ENCODE results near the gene ADD3.

The ADD3 gene

GRCh38 chr10:110181451-110181850 lies 173.7 kb downstream of the ADD3 start:
- DNase-seq (ENCODE audit: low spot score) = no peak

DNA sequence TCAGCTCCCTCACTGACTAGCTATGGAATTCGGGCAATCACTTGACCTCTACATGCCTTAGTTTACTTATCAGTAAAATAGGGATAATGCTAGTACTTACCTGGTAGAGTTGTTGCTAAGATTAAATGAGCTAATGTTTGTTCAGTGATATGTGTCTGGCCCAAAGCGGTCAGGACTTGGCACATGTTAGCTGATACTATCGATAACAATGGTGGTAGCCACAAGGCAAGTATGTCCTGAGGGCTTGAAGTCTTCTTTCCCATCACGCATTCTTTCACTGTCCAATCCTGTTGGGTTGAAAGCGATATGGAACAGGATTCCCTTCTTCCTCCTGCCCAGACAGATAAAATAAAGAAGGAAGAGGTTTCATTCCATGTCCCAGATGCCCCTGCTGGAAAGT lies 174.1 kb downstream of the ADD3 start:
- no peak for DNase-seq (ENCODE audit: low spot score)

- DNase-seq (ENCODE audit: low spot score) = no peak
These were observed 176.6 kb downstream of the ADD3 start for GRCh38 chr10:110184398-110184797.
